DMS153 (cell line): ENCODE results near the gene SRP68.
"Not testable (repeated sequence)": the region's sequence is repeated elsewhere in the genome, so short reads cannot be mapped to it uniquely, and the experiment has no call there.

Source experiments
- DNase-seq: peaks from one replicate; lab custom pipeline; 2025; lab: John Stamatoyannopoulos, UW

SRP68 gene

DNA sequence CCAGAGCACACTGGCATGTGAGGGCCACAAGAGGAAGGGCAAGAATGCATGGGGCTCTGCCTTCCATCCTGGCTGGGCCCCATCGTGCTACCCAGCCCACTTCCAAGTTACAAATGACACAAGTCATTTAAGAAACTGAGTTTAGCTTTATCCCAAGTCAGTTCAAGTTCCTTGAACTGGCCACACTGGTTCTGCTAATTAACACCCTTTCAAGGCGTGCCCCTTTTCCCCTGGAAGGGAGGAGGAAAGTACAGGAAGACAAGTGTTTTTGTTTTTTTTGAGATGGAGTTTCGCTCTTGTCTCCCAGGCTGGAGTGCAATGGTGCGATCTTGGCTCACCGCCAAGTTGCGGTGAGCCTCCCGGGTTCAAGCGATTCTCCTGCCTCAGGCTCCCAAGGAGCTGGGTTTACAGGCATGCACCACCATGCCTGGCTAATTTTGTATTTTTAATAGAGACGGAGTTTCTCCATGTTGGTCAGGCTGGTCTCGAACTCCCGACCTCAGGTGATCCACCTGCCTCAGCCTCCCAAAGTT is 27.8 kb downstream of the SRP68 start:
- not testable (repeated sequence) for DNase-seq

DNA sequence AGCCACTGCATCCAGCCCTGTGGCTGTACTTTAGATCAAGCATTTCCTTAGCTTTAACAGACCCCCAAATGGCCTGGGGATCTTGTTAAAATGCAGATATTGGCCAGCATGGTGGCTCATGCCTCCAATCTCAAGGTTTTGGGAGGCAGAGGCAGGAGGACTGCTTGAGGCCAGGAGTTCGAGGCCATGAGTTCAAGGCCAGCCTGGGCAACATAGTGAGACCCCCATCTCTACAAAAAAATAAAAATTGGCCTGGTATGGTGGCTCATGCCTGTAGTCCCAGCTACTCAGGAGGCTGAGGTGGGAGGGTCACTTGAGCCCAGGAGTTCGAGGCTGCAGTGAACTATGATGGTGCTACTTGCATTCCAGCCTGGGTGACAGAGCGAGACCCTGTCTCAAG is 29.4 kb downstream of the SRP68 start:
- not testable (repeated sequence) for DNase-seq

DNA sequence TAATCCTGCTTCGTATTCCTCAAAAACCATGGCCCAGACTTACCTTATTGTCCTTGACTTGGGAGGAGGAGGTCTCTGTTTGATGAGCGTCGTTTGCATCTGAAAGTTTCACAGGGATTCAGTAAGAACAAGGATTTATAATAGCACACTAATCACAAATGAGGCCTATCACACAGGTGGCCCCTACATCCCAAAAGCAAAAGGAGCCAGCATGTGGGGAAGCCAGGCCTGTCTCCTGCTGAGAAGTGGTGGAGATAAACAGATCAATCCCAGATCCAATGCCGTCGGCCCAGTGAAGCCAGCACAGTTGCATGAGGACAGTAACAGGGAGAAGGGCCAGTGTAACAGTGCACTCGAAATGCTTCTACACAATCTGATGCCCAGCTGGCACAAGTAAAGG is 31.9 kb downstream of the SRP68 start:
- no peak for DNase-seq

DNA sequence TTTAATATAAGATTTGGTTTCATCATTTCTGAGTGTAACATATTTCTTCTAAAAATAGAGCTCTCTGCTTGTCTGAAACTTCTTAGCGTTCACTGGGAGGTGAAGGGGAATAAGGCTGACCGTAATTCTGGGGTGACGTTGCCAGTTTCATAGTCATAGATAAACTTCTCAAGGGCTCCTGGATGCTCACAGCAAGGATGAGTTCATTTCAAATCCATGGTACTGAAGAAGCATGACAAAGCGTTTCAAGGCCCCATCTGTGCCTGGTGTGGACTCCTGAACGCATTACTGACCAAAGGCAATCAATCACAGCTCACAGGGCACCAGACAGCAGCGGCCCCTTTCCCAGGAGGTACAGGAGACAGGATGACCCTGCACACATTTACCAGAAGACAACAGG is 33.2 kb downstream of the SRP68 start:
- no peak for DNase-seq

DNA sequence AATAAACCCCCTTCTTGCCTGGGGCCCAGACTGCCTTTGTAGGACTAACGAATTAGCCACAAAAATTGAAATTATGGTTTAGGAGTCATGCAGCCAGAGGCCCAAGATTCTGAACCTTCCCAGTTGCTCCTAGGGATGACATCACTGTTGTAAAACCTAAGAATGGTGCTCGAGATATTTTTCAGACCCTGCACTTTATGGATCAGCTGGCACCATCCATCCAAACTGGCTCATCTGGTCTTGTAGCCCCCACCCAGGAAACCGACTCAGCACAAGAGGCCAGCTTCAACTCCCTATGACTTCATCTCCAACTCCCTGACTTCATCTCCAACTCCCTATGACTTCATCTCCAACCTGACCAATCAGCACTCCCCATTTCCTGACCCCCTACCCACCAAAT is 34.3 kb downstream of the SRP68 start:
- DNase-seq, result no peak

DNA sequence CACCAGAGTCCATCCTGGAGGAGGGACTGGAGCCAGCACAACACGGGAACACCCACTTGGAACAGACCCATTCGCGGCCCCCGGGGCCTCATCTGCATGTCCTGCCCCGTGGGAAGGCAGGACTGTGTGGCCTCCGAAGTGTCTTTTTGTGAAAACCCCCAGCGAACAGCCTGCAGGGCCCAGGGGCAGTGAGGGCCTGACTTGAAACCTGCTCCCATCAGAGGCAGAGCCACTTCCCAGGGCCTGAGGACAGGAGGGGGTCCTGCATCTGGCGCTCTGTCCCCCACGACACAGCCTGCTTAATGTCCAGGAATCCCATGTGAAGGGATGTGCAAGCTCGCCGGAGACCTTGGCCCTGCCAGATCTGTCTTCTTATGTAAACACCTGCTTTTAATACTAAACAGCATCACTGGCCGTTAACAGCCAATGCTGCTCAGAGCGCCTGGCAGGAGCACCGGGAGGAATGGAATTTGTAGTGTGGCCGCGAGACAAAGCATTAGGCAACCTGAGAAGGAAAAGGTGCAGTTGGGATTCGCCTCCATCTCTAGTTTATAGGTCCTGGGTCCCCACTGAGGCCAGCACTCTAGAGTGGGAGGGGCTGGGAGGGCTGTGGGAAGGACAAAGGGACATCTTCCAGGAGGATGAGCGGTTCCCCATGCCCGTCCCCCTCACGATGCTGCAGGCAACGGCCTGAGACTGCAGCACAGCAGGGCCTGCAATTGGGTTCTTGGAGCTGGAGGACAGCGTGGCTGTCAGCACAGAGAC is 35.6 kb downstream of the SRP68 start:
- no peak for DNase-seq

DNA sequence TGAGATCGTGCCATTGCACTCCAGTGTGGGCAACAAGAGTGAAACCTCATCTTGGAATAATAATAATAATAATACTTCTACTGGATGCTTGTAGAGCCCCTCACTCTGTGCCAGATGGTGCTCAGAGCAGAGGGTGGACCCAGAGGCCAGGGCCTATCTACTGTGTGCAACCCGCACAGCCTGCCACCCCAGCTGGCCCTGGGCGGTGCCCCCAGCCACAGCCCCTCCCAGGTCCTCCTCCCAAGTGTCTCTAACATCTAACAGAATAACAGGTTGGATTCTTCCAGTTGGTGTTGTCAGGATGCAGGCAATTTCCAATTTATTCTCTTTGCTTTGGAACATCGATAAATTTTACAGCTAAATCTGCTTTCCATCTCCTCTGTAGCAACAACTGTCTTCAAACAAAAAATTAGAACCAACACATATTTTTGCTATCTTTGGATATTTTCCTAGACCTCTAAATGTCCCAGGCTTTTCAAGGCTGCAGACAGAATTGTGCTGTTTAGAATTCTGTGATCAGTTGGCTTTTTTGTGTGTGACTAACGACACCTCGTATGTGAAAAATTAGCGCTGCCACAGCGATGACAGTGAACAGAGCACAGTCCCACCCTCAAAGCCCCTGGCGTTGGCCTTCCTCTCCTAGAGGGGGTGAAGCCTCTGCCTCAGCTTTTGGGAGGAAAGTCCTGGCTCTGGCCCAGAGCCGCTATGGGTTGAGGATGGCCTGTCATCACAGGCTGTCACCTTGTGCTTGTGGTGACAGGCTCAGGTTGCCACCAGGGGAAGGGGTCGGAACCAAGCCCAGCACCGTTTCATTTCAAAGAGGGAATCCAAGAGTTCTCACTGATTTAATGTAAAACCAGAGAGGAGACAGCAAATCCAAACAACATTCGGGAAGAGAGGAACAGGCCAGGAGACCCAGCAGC is 37.6 kb downstream of the SRP68 start:
- DNase-seq, result no peak

DNA sequence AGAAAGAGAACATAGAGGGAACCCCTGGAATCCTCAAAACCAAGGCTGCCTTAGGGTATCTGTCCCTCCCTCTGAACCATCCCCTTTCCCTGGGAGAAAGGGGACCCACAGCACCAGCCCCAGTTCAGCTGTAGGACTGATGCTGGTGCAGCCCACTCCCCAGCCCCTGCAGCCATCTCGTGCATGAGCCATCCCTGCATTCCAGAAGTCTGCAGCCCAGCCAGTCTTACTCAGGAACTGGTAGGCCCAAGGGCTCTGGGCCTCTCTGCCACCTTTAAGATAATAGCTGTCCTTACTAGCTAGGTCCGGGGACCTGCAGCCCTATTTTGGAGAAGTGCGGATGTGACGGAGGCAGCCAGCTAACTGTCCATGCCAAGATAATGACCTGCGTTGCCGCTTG is 39.2 kb downstream of the SRP68 start:
- no peak for DNase-seq

DNA sequence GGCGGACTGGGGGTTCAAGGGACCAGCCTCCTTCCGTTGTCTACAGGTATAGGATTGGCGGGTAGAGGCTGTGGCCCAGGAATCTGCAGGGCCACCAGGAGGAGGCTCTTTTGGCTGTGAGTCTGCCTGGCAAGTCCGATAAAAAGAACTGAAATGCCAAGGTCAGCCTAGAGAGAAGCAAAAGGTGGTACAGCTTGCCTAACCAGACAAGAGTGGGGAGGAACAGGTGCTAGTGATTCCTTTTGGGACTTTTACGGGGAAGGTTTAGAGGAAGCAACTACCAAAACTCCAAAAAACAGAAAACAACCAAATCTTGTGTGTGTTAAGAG is 39.6 kb downstream of the SRP68 start:
- no peak for DNase-seq

DNA sequence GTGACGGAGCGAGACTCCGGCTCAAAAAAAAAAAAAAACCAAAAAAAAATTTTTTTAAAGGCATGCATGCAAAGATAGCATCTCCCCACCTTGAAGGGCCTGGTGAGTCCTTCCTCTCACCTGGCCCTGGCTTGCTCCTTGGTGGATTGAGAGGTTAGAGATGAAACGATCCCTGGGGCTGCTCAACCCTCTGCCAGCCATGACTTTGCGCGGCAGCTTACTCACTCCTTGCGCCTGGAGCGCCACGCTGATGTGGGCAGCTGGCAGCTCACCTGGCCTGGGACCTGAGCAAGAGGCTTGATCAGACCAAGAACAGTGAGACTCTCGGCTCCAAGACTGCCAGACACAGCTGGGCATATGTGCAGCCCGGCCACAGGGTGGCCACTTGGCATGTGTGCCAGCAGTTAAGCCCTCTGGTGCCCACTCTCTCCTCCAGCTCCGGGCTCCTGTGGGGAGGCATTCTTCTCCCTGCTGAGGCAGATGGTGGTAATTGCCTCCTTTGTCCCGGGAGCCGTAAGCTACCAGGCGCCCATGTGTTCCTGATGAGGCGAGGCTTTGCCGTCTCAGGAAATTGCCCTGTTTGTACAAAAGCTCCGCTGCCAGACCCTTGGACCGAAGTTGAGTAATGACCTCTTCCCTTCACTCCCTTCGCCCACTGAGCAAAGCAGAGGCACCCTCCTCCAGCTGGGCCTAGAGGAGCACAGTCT is 40.1 kb downstream of the SRP68 start:
- DNase-seq, result peak; percentile 26

DNA sequence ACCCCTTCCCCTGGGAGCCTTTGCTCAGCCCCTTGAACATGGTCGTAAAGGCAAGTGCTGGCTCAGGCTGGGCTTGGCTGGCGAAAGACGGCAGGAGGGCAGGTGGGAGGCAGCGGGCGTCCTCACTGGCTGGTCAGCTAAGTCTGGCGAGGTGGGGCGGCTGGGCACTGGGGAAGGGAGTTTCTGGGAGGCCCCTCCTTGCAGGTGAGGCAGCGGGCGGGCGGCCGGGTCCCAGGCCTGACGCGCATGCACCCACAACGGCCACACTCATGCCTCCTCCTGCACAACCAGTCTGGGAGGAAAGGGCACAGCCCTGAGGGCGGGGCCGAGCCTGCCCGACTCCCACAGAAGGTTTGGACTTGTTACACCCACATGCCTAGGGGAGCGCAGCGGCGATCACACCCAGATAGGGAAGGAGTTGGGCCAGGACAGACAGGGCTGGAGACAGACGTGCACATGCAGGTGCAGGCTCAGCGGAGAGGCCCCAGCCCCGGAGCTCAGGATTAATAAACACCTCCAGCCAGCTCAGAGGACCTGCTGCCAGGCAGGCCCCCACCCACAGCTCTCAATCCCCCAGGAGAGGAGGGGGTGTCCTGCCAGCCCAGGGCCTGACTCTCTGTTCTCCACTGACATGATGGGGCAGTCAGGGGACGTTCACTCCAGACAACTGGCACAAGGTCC is 45.0 kb downstream of the SRP68 start, which contains the start of gene EVPL:
EVPL (minus strand) TSS at position 148 of the 681 bp plus-strand sequence; CDS start at position 40, 108 bp downstream.
- no peak for DNase-seq

DNA sequence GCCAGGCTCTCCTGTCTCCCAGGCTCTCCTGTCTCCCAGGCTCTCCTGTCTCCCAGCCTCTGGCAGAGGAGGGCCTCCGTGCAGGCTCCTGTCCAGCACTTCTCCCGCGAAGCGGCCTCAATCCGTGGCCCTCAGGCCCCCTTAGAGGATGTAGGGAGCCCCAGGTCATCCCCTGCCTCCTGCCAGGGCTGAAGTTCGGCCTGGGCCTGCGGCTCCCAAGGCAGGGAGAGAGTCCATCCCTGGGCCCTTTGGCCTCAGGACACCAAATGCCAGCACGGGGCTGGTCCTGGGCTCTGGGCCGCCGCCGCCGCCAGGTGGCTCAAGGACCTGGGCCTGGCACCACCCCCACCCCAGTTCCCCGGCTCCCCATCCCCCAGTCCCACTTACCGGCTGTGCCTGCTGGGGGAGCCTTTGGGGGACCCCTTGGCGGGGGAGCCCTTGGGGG is 45.6 kb downstream of the SRP68 start:
- DNase-seq, result no peak

DNA sequence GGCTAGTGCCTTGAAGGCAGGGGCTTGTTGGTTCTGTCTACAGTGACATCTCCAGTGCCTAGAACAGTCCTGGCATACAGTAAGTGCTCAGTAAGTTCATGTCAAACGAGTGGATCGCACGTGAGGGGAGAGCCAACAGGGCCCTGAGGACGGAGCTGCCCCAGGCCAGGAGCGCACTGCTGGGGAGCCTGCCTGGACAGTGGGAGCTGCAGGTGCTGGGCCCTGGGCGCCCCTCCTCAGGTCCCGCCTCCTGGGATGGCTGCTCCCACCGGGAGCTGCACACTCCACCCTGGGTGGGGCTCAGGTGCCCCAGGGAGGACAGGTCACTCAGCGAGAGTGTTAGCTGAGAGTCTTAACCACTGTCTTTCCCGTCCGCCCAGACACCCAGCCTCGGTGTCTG is 47.0 kb downstream of the SRP68 start:
- no peak for DNase-seq

DNA sequence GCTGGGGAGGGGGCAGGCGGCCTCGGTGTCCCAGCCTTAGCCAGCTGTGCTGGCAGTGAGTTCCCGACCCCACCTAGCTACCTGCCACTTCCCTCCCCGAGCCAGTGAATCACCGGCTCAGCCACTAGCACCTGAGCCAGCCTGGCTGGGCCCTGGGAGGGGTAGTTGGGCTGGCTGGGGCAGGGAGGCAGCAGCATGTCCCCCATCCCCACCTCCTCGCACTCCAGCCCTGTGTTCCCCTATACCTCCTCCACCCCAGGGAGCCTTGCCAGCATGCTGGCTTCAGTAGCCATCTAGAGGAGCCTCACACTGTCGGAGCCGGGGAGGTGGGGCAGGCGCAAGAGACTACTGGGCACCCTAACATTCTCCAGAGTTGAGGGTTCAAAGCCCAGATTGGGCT is 48.0 kb downstream of the SRP68 start:
- no peak for DNase-seq

DNA sequence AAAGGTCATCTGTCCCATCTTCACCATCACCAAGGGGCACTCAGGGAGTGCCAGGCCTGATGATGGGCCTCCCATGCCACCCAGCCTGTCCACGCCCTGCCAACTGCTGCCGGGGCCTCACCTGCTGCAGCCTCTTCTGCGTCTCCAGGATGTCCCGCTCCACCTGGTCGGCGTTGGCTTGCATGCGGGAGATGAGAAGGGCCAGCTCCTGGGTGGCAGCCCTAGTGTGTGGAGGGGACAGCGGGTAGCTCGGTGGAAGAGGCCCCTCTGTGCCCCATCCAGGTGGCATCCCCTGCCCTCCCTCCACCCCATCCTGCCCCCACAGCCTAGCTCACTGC is 48.4 kb downstream of the SRP68 start:
- DNase-seq, result no peak

DNA sequence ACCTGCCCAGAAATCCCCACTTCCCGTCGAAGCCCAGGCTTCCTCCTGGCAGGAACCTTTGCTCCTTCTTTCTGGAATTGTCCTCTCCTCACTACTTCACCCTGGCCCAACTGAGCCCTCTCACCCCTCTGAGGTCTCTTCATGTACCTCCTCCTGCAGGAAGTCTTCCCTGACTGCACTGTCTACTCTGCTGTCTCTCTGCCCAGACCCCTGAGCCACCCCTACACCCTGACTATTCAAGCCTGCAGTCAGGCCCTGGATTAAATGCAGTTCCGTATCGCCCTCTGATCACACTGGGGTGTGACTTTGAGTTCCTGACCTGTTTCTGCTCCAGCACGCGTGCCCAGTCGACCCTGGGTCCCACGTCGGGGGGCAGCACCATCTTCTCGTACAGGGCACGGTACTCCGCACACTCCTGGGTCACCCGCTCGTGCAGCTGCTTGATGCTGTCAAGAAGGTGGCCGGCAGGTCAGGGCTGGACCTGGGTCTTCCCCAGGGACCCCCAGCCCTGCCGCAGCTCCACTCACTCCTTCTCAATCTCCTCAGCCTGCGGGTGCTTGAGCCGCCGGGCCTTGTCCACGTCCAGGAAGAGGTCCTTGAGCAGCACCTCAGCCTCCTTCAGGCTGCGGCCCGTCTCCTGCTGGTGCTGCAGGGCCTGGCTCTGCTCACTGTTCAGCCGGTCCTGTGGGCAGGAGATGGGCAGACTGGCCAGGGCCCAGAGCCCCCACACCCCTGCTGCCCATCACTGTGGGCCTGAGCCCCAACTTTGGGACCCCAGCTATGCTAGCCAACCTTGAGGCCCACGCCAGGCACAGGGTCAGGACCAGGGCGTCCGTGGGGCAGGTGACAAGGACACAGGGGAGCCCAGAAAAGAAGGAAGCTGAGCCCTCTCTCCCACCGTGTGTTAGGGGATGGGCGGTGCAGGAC is 49.1 kb downstream of the SRP68 start:
- no peak for DNase-seq

DNA sequence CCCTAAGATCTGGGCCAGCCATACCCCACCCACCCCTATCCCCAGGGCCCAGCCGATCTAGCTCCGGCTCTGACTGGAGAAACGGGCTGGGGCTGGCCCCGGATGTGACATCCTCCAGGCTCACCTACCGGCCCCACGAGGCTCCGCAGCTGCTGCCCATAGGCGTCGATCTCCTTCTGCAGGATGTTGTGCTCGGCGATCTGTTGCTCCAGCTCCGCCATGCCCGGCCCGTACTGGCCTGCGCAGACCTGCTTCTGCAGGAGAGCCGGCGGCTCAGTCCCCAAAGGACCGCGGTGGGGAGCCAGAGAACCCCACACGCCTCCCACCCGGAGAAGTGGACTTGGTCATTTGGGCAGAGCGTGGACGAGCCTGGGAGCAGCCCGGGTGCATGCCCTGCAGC is 50.0 kb downstream of the SRP68 start:
- peak; percentile 22 for DNase-seq

DNA sequence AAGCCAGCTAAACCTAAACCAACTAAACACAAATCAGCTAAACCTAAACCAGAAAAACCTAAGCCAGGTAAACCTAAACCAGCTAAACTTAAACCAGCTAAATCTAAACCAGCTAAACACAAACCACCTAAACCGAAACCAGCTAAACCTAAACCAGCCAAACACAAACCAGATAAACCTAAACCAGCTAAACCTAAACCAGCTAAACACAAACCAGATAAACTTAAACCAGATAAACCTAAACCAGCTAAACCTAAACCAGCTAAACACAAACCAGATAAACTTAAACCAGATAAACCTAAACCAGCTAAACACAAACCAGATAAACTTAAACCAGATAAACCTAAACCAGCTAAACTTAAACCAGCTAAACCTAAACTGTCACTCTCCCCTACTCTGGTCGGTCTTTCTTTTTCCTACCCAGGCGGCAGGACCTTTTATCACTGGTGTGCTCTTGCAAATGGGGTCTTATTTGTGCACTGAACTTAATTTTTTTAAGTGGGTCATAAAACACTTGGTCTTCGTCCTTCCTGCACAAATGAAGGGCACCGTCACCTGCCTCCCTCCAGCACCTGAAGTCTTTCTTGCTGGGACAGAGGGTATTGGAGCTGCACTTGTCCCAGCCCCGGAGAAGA is 52.4 kb downstream of the SRP68 start:
- DNase-seq, result no peak

DNA sequence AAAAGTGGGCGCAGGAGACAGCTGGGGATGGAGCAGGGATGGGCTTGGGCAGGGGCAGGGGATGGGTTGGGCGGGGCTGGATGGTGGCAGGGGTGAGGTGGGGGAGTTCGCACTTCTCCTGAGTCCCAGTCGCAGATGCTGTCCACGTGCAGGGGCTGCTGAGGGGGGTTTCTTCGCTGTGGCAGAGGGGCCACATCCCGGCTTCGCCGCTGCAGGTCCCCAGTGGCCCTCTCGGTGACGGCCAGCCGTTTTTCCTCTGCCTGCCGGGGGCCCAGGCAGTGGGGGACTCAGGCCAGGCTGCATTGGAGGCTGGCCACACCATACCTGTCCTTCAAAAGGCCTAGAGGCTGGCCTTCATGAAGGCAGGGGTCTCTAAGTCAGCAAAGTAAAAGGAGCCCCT is 53.5 kb downstream of the SRP68 start:
- no peak for DNase-seq

DNA sequence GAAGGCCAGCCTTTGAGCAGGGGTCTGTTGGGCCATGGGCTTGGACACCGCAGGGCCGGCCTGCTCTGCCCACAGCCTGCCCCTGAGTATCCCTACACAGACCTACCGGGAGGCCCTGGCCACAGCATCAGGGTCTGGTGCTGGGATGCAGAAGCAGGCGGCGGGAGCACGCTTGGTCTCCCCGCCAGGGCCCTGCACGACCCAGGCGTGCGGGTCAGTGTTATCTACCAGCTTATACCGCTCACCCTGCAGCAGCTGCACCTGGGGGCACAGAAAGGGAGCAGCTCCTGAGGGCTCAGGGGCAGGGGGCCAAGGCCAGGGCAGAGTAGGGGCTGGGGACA is 54.0 kb downstream of the SRP68 start:
- no peak for DNase-seq
